Activated CD8-positive, alpha-beta memory T cell treated with anti-CD3 and anti-CD28 coated beads, Interleukin-2, amount 50 U/mL, for 48 hours (primary cell): ENCODE data around the gene NPAS3.

Source experiments
- DNase-seq: peaks from one replicate; pipeline ENCODE4 v3.0.0-alpha.2; 2020

The NPAS3 gene

GRCh38 chr14:33532553-33532952, 593.9 kb downstream of the NPAS3 start:
- no peak for DNase-seq

- no peak for DNase-seq
Measured at GRCh38 chr14:33534104-33534503, 595.4 kb downstream of the NPAS3 start.

GRCh38 chr14:33534632-33535031, 596.0 kb downstream of the NPAS3 start:
- DNase-seq: no peak

DNA sequence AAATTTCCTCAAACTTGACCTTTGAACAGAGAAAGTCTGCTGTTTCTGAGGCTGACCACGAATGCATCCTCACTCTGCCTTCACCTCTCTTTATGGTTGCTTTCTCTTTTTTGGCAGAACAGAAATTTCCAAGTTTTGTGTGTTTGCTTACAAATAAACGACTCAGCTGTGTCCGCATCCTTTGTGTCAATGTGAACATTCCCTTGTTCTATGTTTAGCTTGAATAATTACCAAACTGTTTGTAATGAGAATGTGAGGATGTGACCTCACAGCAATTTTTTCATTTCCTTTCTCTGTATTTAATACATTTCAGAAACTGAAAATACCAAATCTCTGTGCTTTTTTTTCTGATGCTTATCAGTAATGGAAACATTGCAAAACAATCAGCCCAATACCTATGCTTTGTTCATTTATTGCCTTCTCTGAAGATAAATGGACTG, 601.3 kb downstream of the NPAS3 start:
- DNase-seq: no peak

DNA sequence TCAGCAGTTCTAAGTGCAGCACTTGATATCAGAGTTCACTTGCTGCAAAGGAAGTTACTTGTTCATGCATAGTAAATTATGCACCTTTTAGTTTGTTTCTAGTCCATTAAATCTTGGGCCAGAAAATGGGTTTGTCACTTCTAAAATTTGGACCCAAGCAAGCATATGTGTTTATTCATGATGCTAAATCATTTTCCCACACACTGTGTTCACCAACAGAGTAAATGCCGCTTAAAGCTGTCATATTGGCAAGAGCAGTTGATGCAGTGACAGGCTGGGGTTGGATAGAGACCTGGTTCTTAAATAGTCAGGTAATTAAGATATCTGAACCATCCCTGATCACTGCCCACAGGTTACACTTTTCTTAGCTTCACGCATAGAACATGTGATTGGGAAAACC, 602.5 kb downstream of the NPAS3 start:
- DNase-seq: no peak

DNA sequence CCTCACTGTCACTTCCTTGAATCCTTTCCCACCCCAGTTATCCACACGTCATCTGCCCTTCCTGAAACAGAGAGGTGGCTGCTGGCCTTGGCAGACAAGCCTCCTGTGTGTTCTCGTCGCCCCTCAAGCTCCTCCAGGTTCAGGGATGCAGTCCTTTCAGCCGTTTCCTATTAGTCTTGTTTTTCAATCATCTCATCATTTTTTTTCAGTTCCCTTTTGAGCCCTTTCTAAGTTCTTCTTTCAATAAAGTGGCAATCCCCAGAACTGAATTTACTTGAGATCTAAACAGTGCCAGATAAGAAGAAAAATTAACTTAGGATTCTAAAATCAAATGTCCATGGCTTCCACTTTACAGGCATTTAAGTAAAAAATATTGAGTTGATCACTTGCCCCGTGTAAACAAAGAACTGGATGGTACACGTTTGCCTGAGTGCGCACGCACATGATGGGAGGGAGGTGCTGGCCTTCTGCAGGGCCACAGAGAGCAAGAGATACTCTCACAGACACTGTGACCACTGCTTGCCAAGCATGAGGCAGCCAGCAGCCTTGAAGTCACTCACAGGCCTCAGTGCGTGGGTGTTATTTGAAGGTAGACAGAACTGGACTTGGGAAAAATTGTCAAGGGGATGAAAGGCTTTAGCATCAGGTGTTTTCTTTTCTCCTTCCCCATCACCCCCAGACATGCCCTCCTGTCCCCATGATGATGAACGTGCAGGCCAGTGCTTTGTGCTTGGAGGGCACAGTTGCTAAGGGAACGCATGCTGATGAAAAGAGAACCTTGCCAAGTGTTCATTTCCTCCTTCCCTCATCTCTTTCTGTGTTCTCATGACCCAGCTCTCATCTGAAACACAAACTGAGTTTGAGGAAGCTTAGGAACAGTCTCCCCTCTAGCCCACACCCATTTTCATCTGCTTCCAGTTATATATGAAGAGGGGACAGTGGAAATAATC, 603.9 kb downstream of the NPAS3 start:
- no peak for DNase-seq

- no peak for DNase-seq
Measured at GRCh38 chr14:33545696-33546095, 607.0 kb downstream of the NPAS3 start.

- DNase-seq: no peak
Measured at GRCh38 chr14:33548606-33549005, 609.9 kb downstream of the NPAS3 start.

- DNase-seq: no peak
Measured at GRCh38 chr14:33551963-33552362, 613.3 kb downstream of the NPAS3 start.

DNA sequence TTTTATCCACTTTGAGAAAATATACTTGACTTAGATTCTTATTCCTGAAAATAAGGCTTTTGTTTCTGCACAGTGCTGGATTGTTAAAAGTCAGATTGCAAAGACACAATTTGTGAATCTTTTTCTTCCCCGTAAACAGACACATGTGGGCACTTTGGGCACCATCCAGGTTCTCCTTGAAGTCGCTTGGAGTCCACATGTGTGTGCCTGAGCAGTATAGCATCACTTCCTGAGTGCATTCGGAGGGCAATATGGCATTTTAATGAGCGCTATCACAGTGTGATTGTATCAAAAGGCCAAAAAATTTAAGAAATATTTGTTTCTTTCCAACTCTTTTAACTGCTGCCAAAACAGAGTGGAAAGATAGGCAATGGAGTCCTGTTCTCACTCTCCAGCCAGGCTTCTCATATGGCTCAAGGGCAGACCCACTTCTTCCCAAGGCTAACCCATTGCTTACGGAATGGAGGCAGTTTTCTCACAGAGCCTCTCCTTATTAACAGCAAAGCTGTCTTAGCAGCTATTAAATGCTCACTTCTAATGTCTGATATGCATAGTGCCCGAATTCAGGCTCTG, 615.1 kb downstream of the NPAS3 start:
- no peak for DNase-seq

GRCh38 chr14:33554988-33555387, 616.3 kb downstream of the NPAS3 start:
- DNase-seq: no peak

DNA sequence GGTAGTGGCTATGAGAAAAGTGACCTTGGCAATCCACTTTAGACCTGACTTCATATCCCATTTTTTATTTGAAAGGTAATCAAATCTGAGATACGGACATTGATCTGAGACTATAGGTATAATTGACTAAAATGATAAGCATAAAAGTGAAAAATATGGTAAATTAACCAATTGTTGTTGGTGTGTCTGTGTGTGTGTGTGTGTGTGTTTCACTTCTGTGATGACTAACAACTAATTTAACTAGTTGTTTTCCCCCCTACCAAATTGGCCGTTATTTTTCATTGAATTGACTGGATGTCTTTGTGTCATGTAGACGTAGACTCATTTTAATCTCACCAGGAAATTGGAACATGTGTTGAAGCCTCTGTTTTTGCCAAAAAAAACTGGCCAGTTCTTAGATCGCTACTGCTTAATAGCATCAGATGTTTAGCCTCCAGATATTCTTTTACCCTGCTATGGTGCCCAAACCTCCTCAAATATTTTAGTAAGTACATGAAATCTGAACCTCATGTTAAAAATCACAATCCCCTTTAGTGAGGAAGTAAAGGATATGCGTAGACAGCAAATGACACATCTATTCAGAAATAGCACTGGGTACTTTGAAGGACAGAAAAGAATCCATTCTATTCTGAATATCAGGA, 617.2 kb downstream of the NPAS3 start:
- DNase-seq: no peak

- DNase-seq: no peak
Measured at GRCh38 chr14:33556382-33557121, 617.9 kb downstream of the NPAS3 start.

GRCh38 chr14:33560718-33561431, 622.2 kb downstream of the NPAS3 start:
- DNase-seq: no peak

GRCh38 chr14:33561488-33562175, 623.0 kb downstream of the NPAS3 start:
- no peak for DNase-seq

GRCh38 chr14:33563191-33563900, 624.7 kb downstream of the NPAS3 start:
- no peak for DNase-seq

DNA sequence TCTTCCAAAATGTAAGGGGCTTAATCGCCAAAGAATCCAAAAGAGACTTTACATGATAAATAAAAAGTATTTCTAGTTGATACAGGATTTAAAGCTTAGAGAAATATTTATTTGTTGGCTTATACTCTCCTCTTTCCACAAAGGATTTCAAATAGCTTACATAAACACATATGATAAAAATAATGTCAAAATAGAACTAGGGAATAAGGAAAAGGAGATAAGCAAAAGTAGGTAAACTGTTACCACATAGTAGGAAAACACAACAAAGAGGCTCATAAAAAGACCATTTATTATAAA, 625.2 kb downstream of the NPAS3 start:
- DNase-seq: no peak

- no peak for DNase-seq
Measured at GRCh38 chr14:33564774-33565630, 626.3 kb downstream of the NPAS3 start.

- no peak for DNase-seq
Measured at GRCh38 chr14:33566082-33566481, 627.4 kb downstream of the NPAS3 start.

GRCh38 chr14:33567023-33567728, 628.5 kb downstream of the NPAS3 start:
- no peak for DNase-seq
